ENCODE data around the gene SEL1L2.
A peak's percentile ranks its signal among the peaks of the same experiment; 100 is the strongest.

SEL1L2 gene

GRCh38 chr20:13927171-13927570 is 63.2 kb downstream of the SEL1L2 start:
- DNase-seq, result no peak

DNA sequence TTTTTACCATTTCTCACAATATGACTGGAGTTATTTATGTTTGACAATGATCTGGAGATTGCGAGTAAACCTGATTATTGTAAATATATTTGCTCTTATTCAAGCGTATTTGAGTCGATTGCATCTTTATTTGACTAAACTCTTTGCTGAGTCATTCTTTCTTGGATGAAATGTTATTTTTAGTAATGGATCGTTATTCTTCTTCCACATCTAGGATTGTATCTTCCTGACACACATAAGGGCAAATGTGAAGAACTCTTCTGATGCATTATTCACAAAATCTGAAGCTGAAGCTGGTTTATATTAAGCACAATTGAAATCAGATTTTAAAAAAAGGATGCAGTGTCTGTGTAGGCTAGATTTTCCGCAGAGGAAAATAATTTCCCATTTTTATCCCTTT is 68.2 kb downstream of the SEL1L2 start:
- no peak for DNase-seq

GRCh38 chr20:13915284-13915683 is 75.1 kb downstream of the SEL1L2 start:
- DNase-seq, result peak; percentile 99

DNA sequence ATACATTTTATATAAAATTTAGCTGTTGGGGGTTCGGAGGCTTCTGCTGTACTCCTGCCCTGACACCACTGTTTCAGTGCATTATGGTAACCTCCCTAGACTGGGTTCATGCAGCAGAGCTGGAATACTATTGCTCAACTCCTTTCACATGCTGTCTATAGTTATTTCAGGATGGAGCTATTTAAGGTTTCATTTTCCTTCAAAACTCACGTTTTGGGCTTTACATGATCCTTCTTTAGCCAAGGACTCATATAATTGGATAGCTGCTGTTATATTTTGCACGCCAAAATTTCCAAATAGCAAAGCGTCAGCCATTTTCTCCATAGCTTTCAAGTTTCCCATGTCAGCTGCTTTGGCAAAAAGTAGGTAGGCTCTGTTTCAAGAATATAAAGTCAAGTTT is 76.8 kb downstream of the SEL1L2 start:
- DNase-seq, result no peak

DNA sequence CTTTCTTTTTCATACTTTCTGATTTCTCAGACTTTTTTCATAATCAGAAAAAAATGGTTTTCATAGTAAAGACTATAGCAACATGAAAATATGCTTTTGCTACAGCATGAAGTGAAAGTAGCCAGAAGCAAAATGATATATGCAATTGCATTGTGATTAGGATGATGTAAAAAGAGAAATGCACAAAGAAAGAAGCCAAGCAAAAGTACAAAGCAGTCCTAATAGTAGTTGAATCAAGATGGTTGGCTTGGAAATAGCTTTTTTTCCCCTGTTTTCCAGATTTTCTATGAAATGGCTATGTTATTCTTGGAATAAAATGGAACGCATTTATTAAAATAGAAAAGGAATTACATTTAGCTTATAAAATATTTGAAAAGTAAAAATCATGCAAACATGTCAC is 77.3 kb downstream of the SEL1L2 start:
- no peak for DNase-seq

- DNase-seq, result no peak
Observed at GRCh38 chr20:13910492-13910891, 79.9 kb downstream of the SEL1L2 start.

DNA sequence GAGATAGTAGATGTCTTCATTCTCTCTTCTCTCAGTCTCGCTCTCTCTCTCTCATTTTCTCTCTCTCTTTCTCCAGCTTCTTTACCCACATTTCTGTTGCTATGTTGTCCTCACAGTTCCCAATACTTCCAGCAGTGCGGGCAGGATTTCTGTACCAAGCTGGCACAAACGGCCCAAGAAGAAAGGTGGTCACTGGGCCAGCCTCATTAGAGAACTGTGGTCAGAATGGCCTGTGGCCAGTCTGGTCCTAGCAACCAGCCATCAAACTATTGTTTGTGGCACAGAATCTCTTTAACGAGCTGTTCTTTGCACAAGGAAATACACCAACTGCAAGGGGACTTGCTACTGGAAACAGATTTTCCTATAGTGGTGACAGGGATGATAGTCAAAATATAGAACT is 81.3 kb downstream of the SEL1L2 start:
- no peak for DNase-seq

DNA sequence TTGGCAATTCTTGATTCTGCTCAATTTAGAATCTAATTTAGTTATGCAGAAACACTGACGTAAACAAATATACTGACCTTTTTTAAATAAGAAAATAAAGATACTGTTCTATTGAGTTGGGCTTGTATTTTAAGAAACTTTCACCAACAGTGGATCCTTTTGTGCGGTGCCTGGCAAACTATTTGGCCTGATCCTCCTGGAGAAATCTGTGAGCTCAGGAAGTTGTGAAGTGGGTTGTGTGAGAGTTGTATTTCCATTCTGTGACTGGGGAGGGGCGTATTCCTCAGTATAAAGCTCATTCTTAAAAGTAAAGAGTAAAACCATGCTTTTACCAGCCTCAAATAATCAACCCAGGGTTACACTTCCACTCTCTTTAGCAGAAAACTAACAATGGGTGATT is 85.6 kb downstream of the SEL1L2 start:
- DNase-seq, result no peak

DNA sequence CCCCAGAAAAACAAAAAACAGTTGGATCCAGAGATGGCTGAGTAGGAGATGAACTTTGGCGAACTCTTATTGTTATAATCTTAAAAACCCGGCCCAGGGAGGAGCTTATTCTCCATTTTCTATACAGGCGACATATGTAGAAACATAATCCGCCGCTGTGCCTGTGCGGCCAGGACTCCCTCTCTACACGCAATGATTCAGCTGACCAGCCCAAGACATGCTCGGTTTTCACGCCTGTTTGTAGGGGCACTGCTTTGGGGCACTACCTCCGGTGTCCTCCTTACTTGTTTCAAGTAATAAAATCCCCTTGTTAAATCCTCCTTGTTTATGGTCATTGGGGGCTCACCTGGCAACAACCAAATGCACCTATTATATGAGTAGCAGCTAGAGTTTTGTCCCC is 89.9 kb downstream of the SEL1L2 start:
- no peak for DNase-seq

GRCh38 chr20:13898012-13898612 is 92.3 kb downstream of the SEL1L2 start:
- no peak for DNase-seq

DNA sequence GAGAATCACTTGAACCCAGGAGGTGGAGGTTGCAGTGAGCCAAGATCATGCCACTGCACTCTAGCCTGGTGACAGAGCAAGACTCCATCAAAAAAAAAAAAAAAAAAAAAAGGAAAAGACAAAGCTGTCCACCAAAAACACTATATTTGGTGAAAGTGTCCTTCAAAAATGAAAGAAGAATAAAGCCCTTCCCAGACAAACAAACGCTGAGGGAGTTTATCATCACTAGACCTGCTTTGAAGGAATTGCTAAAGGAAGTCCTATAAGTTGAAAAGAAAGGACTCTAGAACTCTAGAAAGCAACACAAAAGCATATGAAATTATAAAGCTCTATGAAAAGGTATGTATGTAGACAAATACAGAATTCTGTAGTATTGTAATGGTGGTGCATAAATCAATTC is 98.8 kb downstream of the SEL1L2 start:
- no peak for DNase-seq

GRCh38 chr20:13884803-13885202 is 105.6 kb downstream of the SEL1L2 start:
- DNase-seq, result no peak

GRCh38 chr20:13883425-13883824 is 107.0 kb downstream of the SEL1L2 start:
- peak; percentile 78 for DNase-seq

- DNase-seq, result no peak
Observed at GRCh38 chr20:13878566-13878965, 111.8 kb downstream of the SEL1L2 start.

DNA sequence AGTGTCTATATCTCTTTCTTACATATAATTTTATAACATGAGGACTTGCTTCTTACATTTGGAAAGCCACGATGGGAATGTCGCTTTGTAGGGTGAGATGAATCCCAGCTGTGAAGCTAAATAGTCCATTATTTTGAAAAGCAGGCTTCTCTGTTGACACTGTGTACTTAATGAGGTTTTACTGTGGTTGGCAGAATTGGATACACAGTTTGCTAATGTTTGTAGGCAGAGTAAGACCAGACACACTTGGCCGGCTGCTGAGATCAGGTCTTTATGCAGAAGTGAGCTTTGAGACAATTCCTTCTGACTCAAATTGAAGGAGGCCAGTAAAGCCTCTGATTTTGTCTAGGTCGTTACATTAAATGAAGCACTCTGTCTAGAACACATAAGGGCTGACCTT is 112.6 kb downstream of the SEL1L2 start:
- no peak for DNase-seq

DNA sequence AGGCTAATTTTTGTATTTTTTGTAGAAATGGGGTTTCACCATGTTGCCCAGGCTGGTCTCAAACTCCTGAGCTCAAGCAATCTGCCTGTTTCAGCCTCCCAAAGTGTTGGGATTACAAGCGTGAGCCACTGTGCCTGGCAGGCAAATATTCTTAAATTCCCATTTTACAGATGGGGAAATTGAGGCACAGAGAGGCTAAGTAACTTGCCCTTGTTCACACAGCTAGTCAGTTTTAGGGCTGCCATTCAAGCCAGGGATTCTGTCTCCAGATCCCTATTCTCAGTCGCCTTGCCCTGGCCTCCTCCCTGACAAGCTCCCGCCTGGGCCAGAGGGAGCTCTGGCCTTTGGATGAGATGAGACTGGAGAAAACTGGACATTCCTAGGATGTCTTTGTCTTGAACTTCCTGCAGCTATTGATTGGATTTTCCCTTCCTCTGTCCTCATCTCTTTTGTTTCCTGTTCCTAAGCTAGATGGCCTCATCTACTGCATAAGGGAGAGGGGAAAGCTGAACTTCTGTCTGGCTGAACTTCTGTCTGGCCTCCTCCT is 115.1 kb downstream of the SEL1L2 start:
- no peak for DNase-seq

GRCh38 chr20:13874394-13875157 is 115.8 kb downstream of the SEL1L2 start:
- no peak for DNase-seq

DNA sequence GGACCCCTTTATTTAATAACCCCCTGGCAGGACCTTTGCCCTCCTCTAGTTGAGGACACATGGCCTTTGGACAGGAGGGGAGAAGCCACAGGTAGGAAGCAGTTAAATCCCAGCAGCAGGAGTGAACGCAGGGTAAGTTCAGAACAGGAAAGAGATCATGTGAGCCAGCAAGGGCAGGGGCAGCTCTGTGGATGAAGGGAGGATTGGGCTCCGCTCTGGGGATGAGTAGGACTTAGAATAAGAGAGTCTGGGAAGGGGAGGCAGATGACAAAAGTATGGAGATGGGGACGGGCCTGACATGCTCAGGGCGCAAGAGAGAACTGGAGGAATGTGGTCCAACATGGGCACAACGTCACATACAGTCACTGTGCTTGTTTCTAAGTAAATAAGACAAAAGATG is 116.6 kb downstream of the SEL1L2 start:
- DNase-seq, result no peak

DNA sequence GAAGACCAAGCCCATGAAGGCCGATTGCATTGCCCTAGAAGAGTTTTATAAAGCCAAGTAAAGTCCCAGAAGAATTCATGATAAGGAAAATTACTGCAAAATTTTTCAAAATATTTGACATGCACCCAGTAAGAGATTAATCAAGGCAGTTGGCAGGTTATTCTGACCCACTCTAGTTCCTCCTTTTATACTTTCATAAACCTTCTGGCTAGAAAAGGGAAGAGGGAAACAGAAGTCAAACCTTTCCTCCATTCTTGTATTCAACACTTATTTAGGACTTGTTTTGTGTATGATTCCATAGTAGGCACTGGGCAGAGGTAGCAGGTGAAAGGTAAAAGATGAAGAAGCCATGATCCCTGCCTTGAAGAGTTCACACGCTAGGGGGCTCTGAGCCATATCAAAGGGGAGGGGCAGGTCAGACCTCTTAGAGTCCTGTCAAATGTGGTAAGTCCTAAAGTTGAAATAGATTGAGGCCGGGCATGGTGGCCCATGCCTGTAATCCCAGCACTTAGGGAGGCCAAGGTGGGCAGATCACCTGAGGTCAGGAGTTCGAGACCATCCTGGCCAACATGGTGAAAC is 120.2 kb downstream of the SEL1L2 start:
- DNase-seq, result no peak

- DNase-seq, result no peak
Observed at GRCh38 chr20:13868331-13868730, 122.1 kb downstream of the SEL1L2 start.

- DNase-seq, result no peak
Observed at GRCh38 chr20:13865791-13866351, 124.5 kb downstream of the SEL1L2 start.

DNA sequence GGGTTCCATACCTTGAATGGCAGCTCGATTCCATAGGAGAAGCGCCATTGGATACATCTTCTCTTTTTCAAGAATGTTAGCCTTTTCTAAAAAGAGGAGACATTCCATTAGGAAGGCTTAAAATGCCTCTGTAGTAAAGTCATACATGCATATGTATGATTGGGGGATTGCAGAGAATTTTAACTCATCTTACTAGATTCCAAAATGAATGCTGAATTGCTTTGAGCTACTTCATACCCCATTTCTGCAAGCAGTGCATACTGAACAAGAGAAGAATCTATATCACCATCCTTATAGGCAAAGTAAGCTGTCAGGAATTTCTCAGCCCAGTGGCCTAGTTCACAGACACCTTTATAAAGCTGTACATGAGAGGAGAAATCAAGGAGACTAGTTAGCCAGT is 125.3 kb downstream of the SEL1L2 start:
- DNase-seq, result no peak

GRCh38 chr20:13863244-13863643 is 127.2 kb downstream of the SEL1L2 start:
- DNase-seq, result no peak

GRCh38 chr20:13862245-13862644 is 128.2 kb downstream of the SEL1L2 start:
- no peak for DNase-seq

Data from NCI-H2171 treated with DMSO at 0.1 percent for 48 hours (cell line).